A673 (cell line): ENCODE results near the gene PTTG1IP.

Experiments used
- CTCF ChIP-seq: fragments of 300-800, 200-600 bp; sonication (generic); conservative IDR thresholded peaks from 2 replicates; pipeline ENCODE4 v1.5.1; 2017; ENCODE audit warnings: low read depth, mild to moderate bottlenecking, antibody characterized with exemption, low read length, moderate library complexity, mixed read lengths
- EZH2 ChIP-seq: fragments of 200-600 bp; sonication (generic); IDR thresholded peaks from 2 replicates; pipeline ENCODE4 v1.6.1; 2017; ENCODE audit warnings: borderline replicate concordance, low read depth, mild to moderate bottlenecking, mixed read lengths, antibody characterized with exemption, low read length; ENCODE audit not compliant: poor library complexity, severe bottlenecking

- TF ChIP-seq CTCF = no peak
- TF ChIP-seq EZH2 = no peak
Observed at GRCh38 chr21:44850208-44850800, 23.2 kb downstream of the PTTG1IP start.
